Activated CD8-positive, alpha-beta memory T cell treated with anti-CD3 and anti-CD28 coated beads for 24 hours (primary cell): Measurements from ENCODE around the gene WFDC5.
"Not testable (repeated sequence)": the region's sequence is repeated elsewhere in the genome, so short reads cannot be mapped to it uniquely, and the experiment has no call there.

ENCODE experiments used
- DNase-seq: peaks from one replicate; pipeline ENCODE4 v3.0.0-alpha.2; 2020

Gene WFDC5, protein sequence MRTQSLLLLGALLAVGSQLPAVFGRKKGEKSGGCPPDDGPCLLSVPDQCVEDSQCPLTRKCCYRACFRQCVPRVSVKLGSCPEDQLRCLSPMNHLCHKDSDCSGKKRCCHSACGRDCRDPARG

DNA sequence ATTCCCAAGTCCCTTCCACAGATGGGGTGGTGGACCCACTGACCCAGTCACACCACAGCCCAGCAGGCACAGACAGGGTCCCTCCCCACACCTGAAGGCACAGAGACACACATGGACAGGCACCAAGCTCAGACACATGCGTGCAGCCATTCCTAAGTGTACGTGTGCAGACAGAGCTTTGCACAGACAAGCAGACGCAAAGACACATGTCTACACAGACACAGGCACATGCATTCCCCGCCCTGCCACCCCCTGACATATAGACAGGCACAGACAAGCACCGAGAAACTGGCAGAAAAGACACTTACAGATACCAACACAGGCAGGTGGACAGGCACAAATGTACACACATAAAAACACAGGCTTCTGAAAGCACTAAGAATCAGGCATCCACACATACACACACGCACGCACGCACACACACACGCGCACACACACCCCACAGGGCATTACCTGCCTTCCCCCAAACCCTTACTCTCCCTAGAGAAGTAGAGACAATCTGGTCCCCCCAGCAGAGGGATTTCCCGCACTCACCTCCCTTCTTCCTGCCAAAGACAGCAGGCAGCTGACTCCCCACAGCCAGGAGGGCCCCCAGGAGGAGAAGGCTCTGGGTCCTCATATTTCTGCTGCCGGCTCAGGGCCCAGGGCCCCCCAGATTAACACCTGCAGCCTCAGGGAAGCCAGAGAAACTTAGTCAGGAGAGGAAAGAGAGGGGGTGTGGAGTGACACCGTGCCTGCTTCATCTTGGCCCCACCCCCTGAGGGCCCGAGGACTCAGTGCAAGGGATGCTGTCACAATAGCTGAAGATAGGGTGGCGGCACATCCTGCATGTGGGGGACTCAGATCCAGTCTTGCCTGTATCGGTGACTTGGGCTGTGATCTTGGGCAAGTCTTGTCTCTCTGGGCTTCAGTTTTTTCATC is at the start of gene WFDC5:
TSS of gene WFDC5 (minus strand) at position 710 of the 921 bp plus-strand sequence. CDS start at position 619, 91 bp downstream.
- no peak for DNase-seq

- DNase-seq, result no peak
These were observed 48.3 kb upstream of the WFDC5 start for GRCh38 chr20:45163083-45163803.

DNA sequence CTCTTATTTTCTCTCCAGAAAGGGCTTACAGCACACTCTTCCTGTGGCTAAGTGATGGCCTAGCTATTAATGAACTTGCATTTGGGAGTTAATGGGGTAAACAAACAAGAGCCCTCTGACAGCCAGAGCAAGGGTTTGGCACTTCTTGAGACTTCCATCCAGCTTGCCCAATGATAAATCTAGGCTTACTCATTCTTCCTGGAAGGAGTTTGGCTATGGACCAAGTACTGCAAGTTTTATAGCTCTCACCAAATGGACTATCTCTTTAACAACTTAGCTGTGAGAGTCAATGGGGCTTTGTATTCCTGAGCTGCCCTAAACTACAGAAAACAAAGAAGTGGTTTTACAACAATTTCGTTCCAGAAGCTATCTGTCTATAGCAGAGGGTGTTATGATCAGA is 43.0 kb upstream of the WFDC5 start:
- no peak for DNase-seq

GRCh38 chr20:45156713-45157112 is 41.7 kb upstream of the WFDC5 start:
- no peak for DNase-seq

GRCh38 chr20:45154794-45155193 is 39.8 kb upstream of the WFDC5 start:
- DNase-seq, result not testable (repeated sequence)

DNA sequence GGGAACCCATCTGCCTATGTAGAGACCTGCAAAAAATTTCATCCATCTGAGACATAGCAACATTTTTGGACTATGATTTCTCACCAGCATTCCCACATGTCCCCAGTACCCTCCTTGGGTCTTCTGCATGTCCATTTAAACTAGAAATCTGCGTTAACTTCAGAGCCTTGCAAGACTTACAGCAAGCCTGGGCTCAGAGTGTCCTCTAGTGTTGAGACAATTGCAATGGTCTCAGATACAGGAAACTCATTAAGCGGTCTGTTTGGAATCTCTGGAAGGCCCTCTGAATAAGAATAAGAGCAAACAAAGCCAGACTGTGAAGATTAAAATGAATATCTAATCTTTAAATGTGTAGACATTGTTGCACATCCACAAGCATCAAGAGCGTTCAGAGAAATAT is 39.2 kb upstream of the WFDC5 start:
- DNase-seq, result no peak

- DNase-seq, result no peak
These were observed 38.8 kb upstream of the WFDC5 start for GRCh38 chr20:45153752-45154151.

DNA sequence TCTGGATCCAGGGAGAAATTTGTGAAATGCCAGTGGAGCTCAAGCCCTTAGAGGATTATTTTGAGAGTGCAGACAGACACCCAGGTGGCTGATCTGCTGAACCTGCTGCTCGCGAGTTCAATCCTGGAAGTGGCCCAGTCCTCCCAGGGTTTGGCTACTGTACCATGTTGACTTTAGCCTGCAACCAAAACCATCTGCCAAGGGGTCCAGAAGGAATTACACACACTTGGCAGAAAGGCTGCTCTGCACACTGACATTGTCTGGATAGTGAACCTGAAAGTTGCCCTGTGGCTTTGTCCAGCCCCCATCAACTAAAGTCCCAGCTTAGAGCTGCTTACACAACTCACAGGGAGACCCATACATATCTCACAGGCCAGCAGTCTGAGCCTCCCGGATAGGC is 38.2 kb upstream of the WFDC5 start:
- no peak for DNase-seq

- no peak for DNase-seq
These were observed 37.4 kb upstream of the WFDC5 start for GRCh38 chr20:45152405-45152804.

- no peak for DNase-seq
These were observed 34.1 kb upstream of the WFDC5 start for GRCh38 chr20:45149062-45149461.

DNA sequence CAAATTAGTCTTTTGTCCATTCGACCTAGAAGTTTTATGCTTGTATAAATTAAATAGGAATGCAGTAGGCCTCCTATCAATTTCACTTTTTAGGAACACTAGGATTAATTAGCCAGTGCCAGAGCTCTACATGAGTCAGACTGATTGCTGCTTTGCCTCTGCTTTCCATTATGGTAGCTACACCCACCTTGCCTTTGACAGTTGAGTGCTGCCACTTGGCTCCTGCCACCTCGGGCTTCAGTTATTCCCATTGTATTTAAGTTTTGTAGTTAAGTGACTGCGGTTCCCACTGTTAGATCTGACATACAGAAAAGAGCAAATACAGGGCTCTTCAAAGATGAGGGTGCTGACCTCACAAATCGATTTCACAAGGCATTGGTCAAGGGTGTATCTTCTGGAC is 25.9 kb upstream of the WFDC5 start:
- no peak for DNase-seq

GRCh38 chr20:45139733-45140375 is 24.9 kb upstream of the WFDC5 start:
- not testable (repeated sequence) for DNase-seq

DNA sequence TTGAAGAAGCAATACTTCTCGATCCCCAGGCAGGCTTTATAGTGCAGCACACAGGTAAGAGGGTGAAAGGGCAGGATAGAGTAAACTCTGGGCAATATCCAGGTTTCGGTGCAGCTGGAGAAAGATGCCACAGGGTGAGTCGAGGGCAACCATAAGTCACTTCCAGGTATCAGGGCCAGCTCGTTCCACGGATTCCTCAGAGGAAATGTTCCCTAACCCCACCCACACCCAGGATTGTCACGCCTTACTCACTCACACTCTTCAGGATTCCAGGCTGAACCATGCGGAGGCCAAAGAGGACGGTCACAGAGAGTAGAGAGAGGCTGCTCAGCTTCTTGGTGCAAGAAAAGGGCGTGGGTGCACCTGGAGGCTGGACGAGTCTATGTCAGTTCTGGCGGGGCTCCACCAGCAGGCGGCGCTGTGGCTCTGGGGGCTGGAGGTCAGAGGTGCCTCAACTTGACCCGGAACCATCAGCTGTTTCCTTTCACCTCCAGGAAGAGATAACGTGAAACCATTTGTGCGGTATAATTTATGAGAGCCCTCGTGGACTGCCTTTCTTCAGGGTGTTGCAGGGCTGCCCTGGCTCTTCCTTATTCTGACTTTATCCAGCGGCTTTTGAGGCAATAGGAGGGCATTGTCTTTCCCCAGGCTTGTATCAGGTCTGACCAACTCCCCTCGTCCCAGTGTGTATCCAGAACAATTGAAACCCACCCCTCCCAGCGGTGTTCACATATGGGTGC is 23.8 kb upstream of the WFDC5 start:
- DNase-seq, result peak; percentile 82

GRCh38 chr20:45136911-45137310 is 21.9 kb upstream of the WFDC5 start:
- DNase-seq, result no peak

DNA sequence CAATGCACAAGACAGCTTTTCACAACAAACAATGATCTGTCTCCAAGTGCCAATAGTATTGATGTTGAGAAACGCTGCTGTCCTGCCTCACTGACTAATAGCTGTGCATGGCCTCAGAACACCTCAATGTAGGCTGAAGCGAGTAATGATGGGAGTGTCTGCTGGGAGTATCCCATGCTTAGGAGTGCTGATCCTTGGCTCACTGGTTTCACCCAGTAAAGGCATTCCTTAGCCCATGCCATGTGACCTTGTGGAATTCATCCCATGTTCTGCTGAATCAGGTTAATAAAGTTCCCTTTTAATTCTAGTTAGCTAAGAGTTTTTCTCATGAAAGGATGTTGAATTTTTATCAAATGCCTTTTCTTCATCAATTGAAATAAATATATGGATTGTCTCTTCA is 13.1 kb upstream of the WFDC5 start:
- DNase-seq, result no peak

GRCh38 chr20:45124365-45124764 is 9.4 kb upstream of the WFDC5 start, which contains the start of gene WFDC12:
TSS of gene WFDC12 (minus strand) at chr20:45124465. CDS start at chr20:45124447, 18 bp downstream.
- peak; percentile 26 for DNase-seq

- DNase-seq, result no peak
These were observed 6.4 kb upstream of the WFDC5 start for GRCh38 chr20:45121388-45121787.

DNA sequence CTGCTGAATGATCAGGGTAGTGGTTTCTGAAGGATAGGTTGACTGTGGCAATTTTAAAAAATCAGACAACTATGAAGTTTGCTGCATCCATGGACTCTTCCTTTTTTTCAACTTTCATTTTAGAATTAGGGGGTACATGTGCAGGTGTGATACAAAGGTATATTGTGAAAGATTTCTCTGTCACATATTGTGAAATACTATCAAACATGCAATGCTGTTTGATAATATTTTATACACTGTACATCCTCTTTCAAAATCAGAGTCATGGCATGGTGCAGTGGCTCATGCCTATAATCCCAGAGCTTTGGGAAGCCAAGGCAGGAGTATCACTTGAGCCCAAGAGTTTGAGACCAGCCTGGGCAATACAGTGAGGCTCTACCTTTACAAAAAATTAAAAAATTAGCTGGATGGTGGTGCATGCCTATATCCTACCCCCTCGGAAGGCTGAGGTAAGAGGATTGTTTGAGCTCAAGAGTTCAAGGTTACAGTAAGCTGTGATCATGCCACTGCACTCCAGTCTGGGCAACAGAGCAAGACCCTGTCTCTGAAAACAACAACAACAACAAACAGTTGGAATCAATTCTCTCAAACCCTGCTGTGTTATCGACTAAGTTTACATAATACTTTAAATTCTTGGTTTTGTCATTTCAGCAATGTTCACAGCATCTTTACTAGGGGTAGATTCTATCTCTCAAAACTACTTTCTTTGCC is 4.7 kb upstream of the WFDC5 start:
- DNase-seq, result no peak

DNA sequence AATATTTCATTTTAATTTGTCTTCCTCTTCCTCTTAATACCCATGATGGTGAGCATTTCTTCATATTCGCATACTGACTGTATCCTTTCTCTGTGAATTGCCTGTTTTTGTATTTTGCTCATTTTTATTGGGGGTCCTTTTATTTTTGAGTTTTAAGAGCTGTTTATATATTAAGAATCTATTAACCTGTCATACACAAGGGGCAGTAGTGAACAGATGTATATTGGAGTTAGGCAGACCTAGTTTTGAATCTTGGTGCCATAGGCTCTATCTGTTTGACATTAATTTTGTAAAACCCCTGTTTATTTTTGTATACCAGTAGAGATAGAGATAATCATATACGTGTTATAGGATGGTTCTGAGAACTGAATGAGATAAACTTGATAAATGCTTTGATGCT is 3.1 kb upstream of the WFDC5 start:
- DNase-seq, result no peak

DNA sequence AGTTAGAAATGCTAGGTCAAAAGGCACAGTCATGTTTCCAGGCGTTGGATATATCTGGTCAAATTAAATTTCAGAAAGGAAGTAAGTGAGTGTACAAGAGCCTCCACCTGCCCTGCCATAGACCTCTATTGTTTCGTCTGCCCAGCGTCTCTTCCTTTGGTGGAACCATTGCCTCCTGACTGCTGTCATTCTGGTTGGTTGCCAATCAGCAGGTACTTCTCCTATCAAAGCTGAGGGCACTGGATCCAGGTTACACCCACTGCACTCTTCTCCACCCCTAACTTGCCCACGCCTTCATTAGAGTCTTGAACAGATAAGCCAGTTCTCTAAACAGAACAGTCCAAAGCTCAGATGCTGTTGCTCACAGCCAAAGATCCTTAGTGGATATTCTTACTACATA is 2.6 kb upstream of the WFDC5 start:
- DNase-seq, result no peak

DNA sequence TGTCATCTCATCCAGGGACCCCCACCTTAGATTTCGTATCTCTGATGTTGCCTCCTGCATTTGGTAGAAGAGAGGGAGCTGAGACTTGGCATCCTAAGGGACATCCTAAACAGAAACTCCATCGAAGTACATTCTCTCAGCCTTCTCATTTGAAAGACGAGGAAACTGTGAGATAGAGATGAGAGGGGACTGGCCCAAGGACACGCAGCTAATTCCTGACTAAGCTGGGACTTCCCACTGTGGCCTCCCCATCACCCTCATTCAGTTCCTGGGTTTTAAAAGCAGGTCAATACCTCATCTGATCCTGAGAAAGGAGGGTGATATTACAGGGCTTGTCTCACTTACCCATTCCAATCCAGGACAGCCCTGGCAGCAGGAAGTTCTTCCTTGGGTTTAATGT is 855 bp upstream of the WFDC5 start:
- no peak for DNase-seq

GRCh38 chr20:45115386-45115774 is 406 bp upstream of the WFDC5 start:
- no peak for DNase-seq
